Tibial nerve (tissue), 4 donors: ENCODE results near the gene ZNF407. TPM values are rescaled to one million over a fixed set of nuclear protein-coding genes. Genes with fewer than 3 reads are reported as not detected.

Experiments used
- DNase-seq, 2 donors: peaks; one replicate each; pipeline ENCODE4 v3.0.0-alpha.2; 2019; ENCODE audit warnings: low spot score in 2 of 2
- H3K27ac ChIP-seq, 4 donors: fragments of 200-600 bp; sonication (generic) in 3 of 4; one replicate each; pipeline ENCODE4 v1.5.1; 2017 to 2019; ENCODE audit warnings: mild to moderate bottlenecking in 1 of 4
- H3K27me3 ChIP-seq, 2 donors: fragments of 200-600 bp; sonication (generic) in 1 of 2; one replicate each; pipeline versions ENCODE4 v1.5.1 to v1.6.0; 2017 to 2019
- H3K36me3 ChIP-seq, 3 donors: fragments of 200-600 bp; sonication (generic); one replicate each; pipeline ENCODE4 v1.5.1; 2018 to 2019
- H3K4me1 ChIP-seq, 4 donors: fragments of 200-600 bp; sonication (generic) in 3 of 4; one replicate each; pipeline ENCODE4 v1.5.1; 2017 to 2019
- H3K4me3 ChIP-seq, 4 donors: fragments of 200-600 bp; sonication (generic) in 3 of 4; one replicate each; pipeline ENCODE4 v1.5.1; 2017 to 2019; ENCODE audit warnings: mild to moderate bottlenecking in 1 of 4, moderate library complexity in 1 of 4
- H3K9me3 ChIP-seq, 4 donors: fragments of 200-600 bp; sonication (generic) in 3 of 4; one replicate each; pipeline ENCODE4 v1.5.1; 2017 to 2019
- CTCF ChIP-seq, 5 experiments: fragments of 200-600 bp in 3 of 5; fragments of 450-650 bp in 2 of 5; sonication (generic) in 3 of 5; IDR thresholded peaks; one replicate each; pipeline ENCODE4 v1.5.1; 2016 to 2019; ENCODE audit warnings: antibody characterized with exemption in 5 of 5, mild to moderate bottlenecking in 3 of 5, moderate library complexity in 2 of 5
- EP300 ChIP-seq, 2 donors: sonication (generic); formaldehyde crosslinking; IDR thresholded peaks; one replicate each; pipeline ENCODE4 v1.6.1; 2017; ENCODE audit warnings: antibody characterized with exemption in 2 of 2, mild to moderate bottlenecking in 1 of 2
- POLR2A ChIP-seq, 2 donors: fragments of 450-650 bp; IDR thresholded peaks; one replicate each; pipeline ENCODE4 v1.6.1; 2017; ENCODE audit warnings: antibody characterized with exemption in 2 of 2, mild to moderate bottlenecking in 2 of 2, moderate library complexity in 2 of 2
- WGBS, 2 donors: methylation state at CpG; one replicate each; pipeline ENCODE4 v1.1.5; 2018; 5-methylcytosine and 5-hydroxymethylcytosine counted together
- total RNA-seq, 4 donors: library from RNA; depleted of rRNA; stranded (reverse); fragments of >200 nt; gene quantifications; one replicate each; pipeline ENCODE4 v1.1.0, GENCODE V29; 2016

ZNF407 gene
- total RNA-seq, 4 donors from 2014 or later, result 18.6 to 22.8 (median 19.6) TPM

DNA sequence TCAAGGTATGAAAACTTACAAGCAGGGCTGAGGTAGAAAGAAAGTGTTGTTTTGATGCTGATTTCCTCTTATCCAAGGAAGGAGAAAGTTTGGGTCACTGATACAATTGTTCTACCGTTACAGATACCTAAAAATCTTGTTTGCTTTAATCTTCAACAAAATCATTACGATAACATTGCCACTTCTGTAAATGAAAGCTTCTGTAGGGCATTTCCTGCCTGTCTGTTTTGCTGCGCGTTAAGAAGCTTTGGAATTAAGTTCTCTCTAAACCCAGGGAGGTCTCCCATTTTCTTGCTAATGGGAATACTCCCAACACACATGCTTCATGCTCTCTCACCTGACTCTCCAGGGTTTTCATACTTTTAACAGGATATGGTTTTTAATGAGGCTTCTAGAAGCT lies 352.8 kb downstream of the ZNF407 start:
- no peaks in the 10 kb centered on the region for H3K36me3 ChIP-seq
- no peak for DNase-seq
- no peak for TF ChIP-seq CTCF (IDR thresholded peaks at IDR 0.05)
- H3K9me3 ChIP-seq, result no peaks in the 10 kb centered on the region
- H3K4me3 ChIP-seq, result no peak overlapping the region
- peaks cover 0 to 38% (median 6%) of the 10 kb centered on the region in 4 donors for H3K4me1 ChIP-seq
- no peaks in the 10 kb centered on the region for H3K27me3 ChIP-seq
- H3K27ac ChIP-seq, result peak overlapping the region; percentile 7 to 76 (median 41)
- WGBS, 2 donors, result 52 to 66% methylated on average over 4 of the region's 4 CpGs

- peak; percentile 35 to 45 for DNase-seq
- Histone ChIP-seq H3K4me3 (peak overlapping the region in 1 of 4 donors; percentile 3), H3K27ac (peak overlapping the region; percentile 7 to 76 (median 41)), H3K4me1 (peaks cover 0 to 38% (median 6%) of the 10 kb centered on the region in 4 donors), H3K27me3 (no peaks in the 10 kb centered on the region), H3K9me3 (no peaks in the 10 kb centered on the region), H3K36me3 (no peaks in the 10 kb centered on the region)
- WGBS, 2 donors, result 18 to 20% methylated on average over 4 of the region's 4 CpGs
- TF ChIP-seq CTCF (IDR thresholded peaks at IDR 0.05), result no peak
- TF ChIP-seq EP300 (IDR thresholded peaks at IDR 0.05), result peak in 1 of 2 donors; percentile 70
These were observed 353.6 kb downstream of the ZNF407 start for GRCh38 chr18:74951165-74951760.

DNA sequence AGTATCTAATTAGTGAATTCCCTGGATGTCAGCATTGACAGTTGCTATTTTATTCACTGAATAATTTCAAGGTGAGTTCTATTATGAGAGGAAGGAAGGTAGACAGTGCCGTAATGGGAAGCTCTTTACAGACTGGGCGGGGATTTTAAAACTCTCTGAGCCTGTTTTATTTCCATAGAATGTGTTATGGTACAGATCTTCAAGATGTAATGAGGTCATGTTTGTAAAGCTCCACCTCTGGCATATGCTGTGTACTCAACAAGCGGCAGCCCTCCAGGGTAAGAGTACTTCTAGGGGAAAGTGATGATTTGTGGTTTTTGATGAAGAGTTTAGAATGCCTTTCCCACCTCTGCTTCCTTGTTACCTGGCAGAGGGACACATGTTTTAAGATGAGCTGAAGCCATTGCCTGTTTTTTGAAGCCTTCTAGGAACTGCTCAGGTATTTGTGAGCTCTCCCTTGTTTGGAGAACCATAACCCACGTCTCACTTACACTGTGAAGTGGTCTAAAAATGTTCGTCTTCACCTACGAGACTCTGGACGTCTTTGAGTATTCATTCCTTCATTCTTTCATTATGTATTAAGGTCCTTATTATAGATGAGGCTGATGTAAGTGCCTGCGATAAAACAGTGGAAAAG lies 360.0 kb downstream of the ZNF407 start:
- no peak for DNase-seq
- H3K27ac ChIP-seq, result no peak overlapping the region
- TF ChIP-seq CTCF (IDR thresholded peaks at IDR 0.05), result no peak
- TF ChIP-seq EP300 (IDR thresholded peaks at IDR 0.05), result no peak
- TF ChIP-seq POLR2A (IDR thresholded peaks at IDR 0.05), result no peak
- H3K36me3 ChIP-seq, result peaks cover 0 to 7% (median 0%) of the 10 kb centered on the region in 3 donors
- no peaks in the 10 kb centered on the region for H3K27me3 ChIP-seq
- 91 to 93% methylated on average over 8 of the region's 8 CpGs for WGBS, 2 donors
- no peak overlapping the region for H3K4me3 ChIP-seq
- no peaks in the 10 kb centered on the region for H3K9me3 ChIP-seq
- H3K4me1 ChIP-seq, result no peaks in the 10 kb centered on the region

DNA sequence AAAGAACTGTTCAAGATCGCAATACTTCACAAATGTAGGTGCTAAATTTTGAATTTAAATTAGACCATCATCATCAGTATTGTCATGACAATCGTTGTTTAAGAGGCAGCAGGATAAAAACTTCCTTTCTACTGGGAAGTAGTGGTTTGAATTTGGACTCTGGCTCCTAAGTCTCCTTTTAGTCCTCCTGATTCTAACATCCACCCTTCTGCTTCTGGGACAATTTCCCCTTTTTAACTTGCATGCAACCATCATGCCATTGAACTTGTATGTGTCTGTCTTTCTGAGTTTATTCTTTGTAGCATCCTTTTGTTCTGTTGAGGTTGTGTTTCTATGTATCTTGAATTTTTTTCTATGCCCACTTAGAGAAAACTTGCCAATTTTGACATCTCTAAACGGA lies 361.5 kb downstream of the ZNF407 start:
- WGBS, 2 donors, result 92 to 93% methylated on average over 3 of the region's 3 CpGs
- no peak overlapping the region for H3K27ac ChIP-seq
- no peaks in the 10 kb centered on the region for H3K9me3 ChIP-seq
- peaks cover 0 to 8% (median 0%) of the 10 kb centered on the region in 4 donors for H3K4me1 ChIP-seq
- no peak for TF ChIP-seq EP300 (IDR thresholded peaks at IDR 0.05)
- TF ChIP-seq CTCF (IDR thresholded peaks at IDR 0.05), result no peak
- no peak for TF ChIP-seq POLR2A (IDR thresholded peaks at IDR 0.05)
- no peak overlapping the region for H3K4me3 ChIP-seq
- DNase-seq, result no peak
- peaks cover 0 to 7% (median 0%) of the 10 kb centered on the region in 3 donors for H3K36me3 ChIP-seq
- H3K27me3 ChIP-seq, result no peaks in the 10 kb centered on the region

DNA sequence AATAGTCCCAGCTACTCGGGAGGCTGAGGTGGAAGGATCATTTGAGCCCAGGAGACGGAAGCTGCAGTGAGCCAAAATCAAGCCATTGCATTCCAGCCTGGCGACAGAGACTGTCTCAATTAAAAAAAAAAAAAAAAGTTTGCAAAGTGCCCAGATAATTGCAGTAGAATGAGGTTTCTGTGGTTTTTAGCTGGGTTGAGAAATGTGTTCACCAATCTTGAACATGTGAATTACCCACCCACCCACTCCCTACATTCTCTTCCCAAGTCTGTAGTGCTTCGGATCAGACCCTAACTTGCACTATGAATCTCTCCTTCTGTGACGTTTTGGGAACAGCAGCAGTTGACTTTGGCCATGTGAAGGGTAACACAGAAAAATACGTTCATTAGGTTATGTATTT lies 363.9 kb downstream of the ZNF407 start:
- H3K36me3 ChIP-seq, result peaks cover 0 to 7% (median 0%) of the 10 kb centered on the region in 3 donors
- no peaks in the 10 kb centered on the region for H3K27me3 ChIP-seq
- WGBS, 2 donors, result 83 to 90% methylated on average over 6 of the region's 6 CpGs
- no peak overlapping the region for H3K27ac ChIP-seq
- DNase-seq, result no peak
- no peak overlapping the region for H3K4me3 ChIP-seq
- TF ChIP-seq EP300 (IDR thresholded peaks at IDR 0.05) (no peak), CTCF (IDR thresholded peaks at IDR 0.05) (no peak), POLR2A (IDR thresholded peaks at IDR 0.05) (no peak)
- peaks cover 0 to 8% (median 0%) of the 10 kb centered on the region in 4 donors for H3K4me1 ChIP-seq
- peaks cover 0 to 7% (median 3%) of the 10 kb centered on the region in 4 donors for H3K9me3 ChIP-seq
